Endothelial cell of umbilical vein (primary cell): Measurements from ENCODE around the gene GPALPP1.

Experiments used
- EZH2 ChIP-seq: IDR thresholded peaks from 2 replicates; pipeline ENCODE4 v1.6.1; 2012; ENCODE audit warnings: borderline replicate concordance, low read depth, mild to moderate bottlenecking, moderate library complexity, low read length, inconsistent platforms; ENCODE audit not compliant: severe bottlenecking
- FOS ChIP-seq: IDR thresholded peaks from 2 replicates; pipeline ENCODE4 v1.6.1; 2011; ENCODE audit warnings: mild to moderate bottlenecking, low read length, moderate library complexity, borderline replicate concordance; ENCODE audit not compliant: insufficient read depth
- JUN ChIP-seq: IDR thresholded peaks from 2 replicates; pipeline ENCODE4 v1.6.1; 2011; ENCODE audit warnings: borderline replicate concordance, low read depth; ENCODE audit not compliant: insufficient read length, insufficient read depth
- MAX ChIP-seq: IDR thresholded peaks from 2 replicates; pipeline ENCODE4 v1.6.1; 2011; ENCODE audit not compliant: insufficient read depth, insufficient read length
- MYC ChIP-seq: IDR thresholded peaks from one replicate; pipeline ENCODE4 v1.6.1; 2011; ENCODE audit warnings: mild to moderate bottlenecking, low read depth, low read length
- POLR2A ChIP-seq: IDR thresholded peaks from 2 replicates; pipeline ENCODE4 v1.6.1; 2012; ENCODE audit warnings: low read depth, mild to moderate bottlenecking, control low read depth, low read length
- POLR2AphosphoS5 ChIP-seq: IDR thresholded peaks from 2 replicates; pipeline ENCODE4 v1.6.1; 2012; ENCODE audit warnings: low read depth, mild to moderate bottlenecking, control low read depth, low read length, moderate library complexity; ENCODE audit not compliant: insufficient read depth
- TF ChIP-seq, protein P1 (sequence below), 2 donors: IDR thresholded peaks; 1 replicate in 1 of 2; 2 replicates in 1 of 2; pipeline ENCODE4 v1.5.1; 2011; ENCODE audit warnings: low read length in 2 of 2, mild to moderate bottlenecking in 2 of 2, moderate library complexity in 2 of 2, control low read depth in 1 of 2, inconsistent platforms in 1 of 2, low read depth in 1 of 2; ENCODE audit not compliant: insufficient read depth in 1 of 2; ENCODE audit errors: extremely low read depth in 1 of 2

DNA sequence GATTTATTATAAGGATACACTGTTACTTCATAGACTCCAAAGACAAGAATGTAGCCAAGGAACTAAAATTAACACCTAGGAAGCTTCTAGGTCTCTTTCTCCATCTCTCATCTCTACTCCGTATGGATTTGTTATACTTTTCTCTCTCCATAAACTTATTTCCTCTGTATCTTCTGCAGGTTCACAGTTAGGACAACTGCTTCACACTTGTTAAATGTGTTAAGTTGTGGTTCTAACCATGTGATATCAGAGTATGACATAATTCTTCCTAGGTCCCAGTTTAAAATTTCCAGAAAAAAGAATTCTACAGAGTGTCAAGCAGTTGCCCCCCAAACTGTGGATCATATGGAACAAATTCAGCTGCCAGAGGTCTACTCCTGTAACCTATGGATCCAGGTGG is 88.7 kb downstream of the GPALPP1 start:
- TF ChIP-seq, protein P1, sequence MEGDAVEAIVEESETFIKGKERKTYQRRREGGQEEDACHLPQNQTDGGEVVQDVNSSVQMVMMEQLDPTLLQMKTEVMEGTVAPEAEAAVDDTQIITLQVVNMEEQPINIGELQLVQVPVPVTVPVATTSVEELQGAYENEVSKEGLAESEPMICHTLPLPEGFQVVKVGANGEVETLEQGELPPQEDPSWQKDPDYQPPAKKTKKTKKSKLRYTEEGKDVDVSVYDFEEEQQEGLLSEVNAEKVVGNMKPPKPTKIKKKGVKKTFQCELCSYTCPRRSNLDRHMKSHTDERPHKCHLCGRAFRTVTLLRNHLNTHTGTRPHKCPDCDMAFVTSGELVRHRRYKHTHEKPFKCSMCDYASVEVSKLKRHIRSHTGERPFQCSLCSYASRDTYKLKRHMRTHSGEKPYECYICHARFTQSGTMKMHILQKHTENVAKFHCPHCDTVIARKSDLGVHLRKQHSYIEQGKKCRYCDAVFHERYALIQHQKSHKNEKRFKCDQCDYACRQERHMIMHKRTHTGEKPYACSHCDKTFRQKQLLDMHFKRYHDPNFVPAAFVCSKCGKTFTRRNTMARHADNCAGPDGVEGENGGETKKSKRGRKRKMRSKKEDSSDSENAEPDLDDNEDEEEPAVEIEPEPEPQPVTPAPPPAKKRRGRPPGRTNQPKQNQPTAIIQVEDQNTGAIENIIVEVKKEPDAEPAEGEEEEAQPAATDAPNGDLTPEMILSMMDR (IDR thresholded peaks at IDR 0.05; ENCODE audit: extremely low read depth in 1 of 2, insufficient read depth in 1 of 2, low read depth in 1 of 2, low read length in 2 of 2) = no peak
- TF ChIP-seq MAX (no peak), POLR2AphosphoS5 (no peak), POLR2A (no peak), FOS (no peak), EZH2 (no peak), MYC (no peak), JUN (no peak)
